GM21360 (cell line): ENCODE results near the gene LGR5.
"Not testable (repeated sequence)": the region's sequence is repeated elsewhere in the genome, so short reads cannot be mapped to it uniquely, and the experiment has no call there.

Experiments
- ATAC-seq: cut with Tn5 transposase; IDR thresholded peaks from one replicate; pipeline ENCODE4 v1.9.1; 2021; ENCODE audit warnings: mild to moderate bottlenecking, moderate library complexity; ENCODE audit not compliant: unreplicated experiment

Gene LGR5

GRCh38 chr12:71546322-71546861 is 106.8 kb downstream of the LGR5 start:
- ATAC-seq, result no peak

- ATAC-seq, result no peak
Measured at GRCh38 chr12:71548893-71549292, 109.3 kb downstream of the LGR5 start.

- ATAC-seq, result no peak
Measured at GRCh38 chr12:71551529-71551928, 111.9 kb downstream of the LGR5 start.

- ATAC-seq, result no peak
Measured at GRCh38 chr12:71552728-71553501, 113.3 kb downstream of the LGR5 start.

- no peak for ATAC-seq
Measured at GRCh38 chr12:71555191-71555590, 115.6 kb downstream of the LGR5 start.

GRCh38 chr12:71555789-71556188 is 116.2 kb downstream of the LGR5 start:
- ATAC-seq, result not testable (repeated sequence)

GRCh38 chr12:71556448-71556847 is 116.8 kb downstream of the LGR5 start:
- no peak for ATAC-seq

- no peak for ATAC-seq
Measured at GRCh38 chr12:71556875-71557274, 117.3 kb downstream of the LGR5 start.

GRCh38 chr12:71558445-71558844 is 118.8 kb downstream of the LGR5 start:
- no peak for ATAC-seq

GRCh38 chr12:71562676-71563595 is 123.3 kb downstream of the LGR5 start:
- ATAC-seq, result no peak

- no peak for ATAC-seq
Measured at GRCh38 chr12:71565535-71565934, 125.9 kb downstream of the LGR5 start.

- no peak for ATAC-seq
Measured at GRCh38 chr12:71566655-71567054, 127.1 kb downstream of the LGR5 start.

GRCh38 chr12:71567537-71567936 is 127.9 kb downstream of the LGR5 start:
- ATAC-seq, result no peak

GRCh38 chr12:71569885-71570284 is 130.3 kb downstream of the LGR5 start:
- not testable (repeated sequence) for ATAC-seq

GRCh38 chr12:71576496-71576895 is 136.9 kb downstream of the LGR5 start:
- ATAC-seq, result no peak

- no peak for ATAC-seq
Measured at GRCh38 chr12:71578694-71579258, 139.2 kb downstream of the LGR5 start.

GRCh38 chr12:71581206-71581605 is 141.6 kb downstream of the LGR5 start:
- no peak for ATAC-seq

GRCh38 chr12:71582925-71583324 is 143.3 kb downstream of the LGR5 start:
- ATAC-seq, result no peak

- ATAC-seq, result no peak
Measured at GRCh38 chr12:71584356-71584755, 144.8 kb downstream of the LGR5 start.

- no peak for ATAC-seq
Measured at GRCh38 chr12:71585218-71585617, 145.6 kb downstream of the LGR5 start.

GRCh38 chr12:71587012-71587411 is 147.4 kb downstream of the LGR5 start:
- ATAC-seq, result no peak
